Thymus (tissue), 11 donors: ENCODE results near the gene C2orf81. TPM values are rescaled to one million over a fixed set of nuclear protein-coding genes. Genes with fewer than 3 reads are reported as not detected.

Experiments
- DNase-seq, 9 donors: peaks; one replicate each; pipeline ENCODE4 v3.0.0-alpha.2; 2013; ENCODE audit warnings: low spot score in 9 of 9, low read depth in 6 of 9, missing footprints in 1 of 9
- H3K27ac ChIP-seq, 2 donors: one replicate each; pipeline ENCODE4 v1.5.1; 2013; ENCODE audit warnings: control low read depth in 1 of 2, low read depth in 1 of 2, low read length in 1 of 2, mild to moderate bottlenecking in 1 of 2, moderate library complexity in 1 of 2
- H3K27me3 ChIP-seq, 2 donors: one replicate each; pipeline ENCODE4 v1.5.1; 2013; ENCODE audit warnings: low read length in 1 of 2; ENCODE audit not compliant: control insufficient read depth in 2 of 2, insufficient read depth in 1 of 2
- H3K36me3 ChIP-seq, 2 donors: one replicate each; pipeline ENCODE4 v1.5.1; 2013; ENCODE audit warnings: low read length in 1 of 2, mild to moderate bottlenecking in 1 of 2, moderate library complexity in 1 of 2; ENCODE audit not compliant: control insufficient read depth in 2 of 2, insufficient read depth in 2 of 2
- H3K4me1 ChIP-seq, 2 donors: one replicate each; pipeline ENCODE4 v1.5.1; 2013; ENCODE audit warnings: low read length in 2 of 2; ENCODE audit not compliant: control insufficient read depth in 2 of 2, insufficient read depth in 2 of 2
- H3K4me3 ChIP-seq, 2 donors: one replicate each; pipeline ENCODE4 v1.5.1; 2013; ENCODE audit warnings: low read length in 2 of 2, control low read depth in 1 of 2, mild to moderate bottlenecking in 1 of 2
- H3K9me3 ChIP-seq, 2 donors: one replicate each; pipeline ENCODE4 v1.5.1; 2013; ENCODE audit warnings: low read length in 1 of 2, mild to moderate bottlenecking in 1 of 2; ENCODE audit not compliant: control insufficient read depth in 2 of 2, insufficient read depth in 1 of 2
- WGBS: extraction: QIAGEN DNeasy Blood & Tissue Kit; methylation state at CpG from one replicate; pipeline ENCODE4 v1.1.7; 2013; 5-methylcytosine and 5-hydroxymethylcytosine counted together
- polyA plus RNA-seq: library from polyadenylated mRNA; stranded (reverse); fragments of 200-250 nt; gene quantifications from one replicate; pipeline ENCODE4 v1.2.3, GENCODE V29; 2013
- total RNA-seq: library from RNA; stranded (reverse); fragments of 120-200 nt; gene quantifications from one replicate; pipeline ENCODE4 v1.2.4, GENCODE V29; 2013
- donor health status: healthy.

Gene C2orf81
- total and polyA plus RNA-seq, 2 donors, result 0.66 to 5.3 TPM

DNA sequence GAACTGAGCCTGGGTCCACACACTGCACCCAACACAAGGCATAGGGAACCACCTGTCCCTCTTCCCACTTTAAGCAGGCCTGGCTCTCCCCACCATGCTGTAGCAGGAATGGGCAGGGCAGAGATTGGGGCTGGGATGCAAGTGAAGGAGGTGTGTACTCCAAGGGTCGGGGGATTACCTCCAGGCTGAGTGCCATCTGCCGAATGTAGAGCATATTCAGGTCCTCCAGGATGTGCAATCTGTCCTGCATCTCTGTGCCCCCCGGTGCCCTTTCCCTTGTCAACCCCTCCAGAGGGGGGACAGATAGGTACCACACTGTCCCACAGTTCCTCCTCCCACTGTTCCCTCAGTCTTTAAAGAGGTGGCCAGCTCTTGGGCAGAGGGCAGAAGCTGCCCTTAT, 18.0 kb upstream of the C2orf81 start:
- Histone ChIP-seq H3K4me1 (peaks cover 4 to 26% of the 10 kb centered on the region in 2 donors), H3K4me3 (peak overlapping the region in 1 of 2 donors; percentile 45), H3K27me3 (peaks cover 23 to 52% of the 10 kb centered on the region in 2 donors), H3K27ac (no peak overlapping the region), H3K9me3 (peaks cover 0 to 8% of the 10 kb centered on the region in 2 donors), H3K36me3 (no peaks in the 10 kb centered on the region)
- DNase-seq, result no peak
- 53% methylated on average over 3 of the region's 3 CpGs for whole genome bisulfite sequencing

DNA sequence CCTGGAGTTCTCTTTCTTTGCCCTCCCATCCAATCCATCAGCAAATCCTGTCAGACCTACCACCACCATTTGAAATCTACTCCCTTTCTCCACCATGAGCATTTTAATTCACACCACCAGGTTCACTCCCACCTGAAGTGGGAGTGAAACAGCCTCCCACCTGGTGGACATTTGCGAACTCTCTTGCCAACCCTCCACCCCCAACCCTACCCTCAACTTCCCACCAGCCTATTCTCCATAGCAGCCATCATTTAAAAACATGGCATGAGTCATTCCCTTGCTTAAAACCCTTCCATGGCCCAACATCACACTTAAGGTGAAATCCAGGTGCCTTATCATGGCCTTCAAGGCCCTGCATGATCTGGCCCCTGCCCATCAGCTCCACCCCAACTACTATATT, 16.8 kb upstream of the C2orf81 start:
- no peak overlapping the region for H3K27ac ChIP-seq
- 100% methylated on average over 1 of the region's 1 CpG for WGBS
- no peak overlapping the region for H3K4me3 ChIP-seq
- H3K36me3 ChIP-seq, result no peaks in the 10 kb centered on the region
- H3K27me3 ChIP-seq, result peaks cover 19 to 41% of the 10 kb centered on the region in 2 donors
- peaks cover 0 to 8% of the 10 kb centered on the region in 2 donors for H3K9me3 ChIP-seq
- DNase-seq, result no peak
- peaks cover 4 to 26% of the 10 kb centered on the region in 2 donors for H3K4me1 ChIP-seq

DNA sequence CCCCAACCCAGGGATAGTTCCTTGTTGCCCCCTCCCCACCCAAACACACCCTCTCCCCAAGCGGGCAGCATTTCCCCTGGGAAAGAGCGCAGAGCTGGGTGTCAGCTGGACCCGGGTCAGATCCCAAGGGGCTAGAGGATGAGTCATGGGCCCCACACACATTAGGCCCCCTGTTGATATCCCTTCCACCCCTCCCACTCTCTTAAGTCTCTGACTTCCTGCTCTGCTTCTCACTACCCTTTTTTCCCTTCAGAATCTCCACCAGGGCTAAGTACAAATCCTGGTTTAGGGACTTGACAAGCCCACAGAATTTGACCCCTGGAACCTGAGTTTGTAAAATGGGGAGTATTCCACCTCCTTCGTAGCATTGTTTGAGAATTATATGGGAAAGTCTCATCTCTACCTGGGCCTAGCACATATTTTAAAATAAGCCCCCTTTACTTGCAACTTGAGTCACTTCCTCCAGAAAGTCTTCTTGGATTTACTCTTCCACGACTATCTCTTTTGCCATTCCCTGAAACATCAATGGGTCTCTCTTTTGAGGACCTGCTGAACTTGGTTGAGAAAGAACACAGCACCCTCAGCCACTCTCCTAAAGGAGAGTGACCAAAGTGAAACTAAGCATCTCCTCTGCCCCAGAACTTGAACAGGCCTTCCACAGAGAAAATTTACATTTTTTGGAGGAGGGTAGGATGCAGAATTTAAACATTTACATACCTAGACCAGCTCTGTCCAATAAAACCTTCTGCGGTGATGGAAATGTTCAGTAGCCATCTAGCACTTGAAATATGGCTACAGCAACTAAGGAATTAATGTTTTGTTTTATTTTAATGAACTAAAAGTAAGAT, 15.7 kb upstream of the C2orf81 start:
- peaks cover 0 to 5% of the 10 kb centered on the region in 2 donors for H3K9me3 ChIP-seq
- 91% methylated on average over 6 of the region's 6 CpGs for WGBS
- peaks cover 4 to 26% of the 10 kb centered on the region in 2 donors for H3K4me1 ChIP-seq
- H3K36me3 ChIP-seq, result no peaks in the 10 kb centered on the region
- no peak for DNase-seq
- H3K4me3 ChIP-seq, result no peak overlapping the region
- H3K27ac ChIP-seq, result no peak overlapping the region
- H3K27me3 ChIP-seq, result peaks cover 12 to 30% of the 10 kb centered on the region in 2 donors

DNA sequence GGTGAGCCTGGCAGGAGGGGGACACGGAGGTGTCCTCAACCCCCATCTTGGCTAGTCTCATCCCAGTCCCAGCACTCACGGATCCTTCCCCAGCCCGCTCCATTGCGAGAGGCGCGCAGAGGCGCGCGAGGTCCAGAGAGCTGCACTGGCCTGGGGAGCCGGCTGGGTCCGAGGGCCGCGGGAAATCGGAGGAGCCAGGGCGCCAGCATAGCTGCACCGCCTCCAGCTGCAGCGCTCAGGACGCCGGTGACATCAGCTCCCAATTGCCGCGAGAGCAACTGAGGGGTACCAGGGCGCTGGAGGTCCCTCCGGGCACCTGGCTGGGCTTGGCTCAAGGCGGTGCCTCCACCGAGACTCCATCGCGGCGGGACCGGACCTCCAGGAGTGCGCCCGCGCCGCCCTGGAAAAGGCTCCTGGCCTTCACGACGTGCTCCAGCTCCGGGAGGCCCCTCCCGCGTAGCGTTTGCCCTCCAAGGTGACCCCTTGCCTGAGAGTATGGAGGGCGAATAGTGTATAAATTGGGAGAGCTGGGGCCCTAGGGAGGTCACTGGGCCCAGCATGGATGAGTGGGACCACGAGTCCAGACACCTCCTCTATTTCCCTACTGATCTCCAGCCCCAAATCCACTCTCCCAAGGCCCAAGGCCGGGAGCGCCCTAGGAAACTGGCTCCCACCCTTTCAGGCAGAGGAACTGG, 14.8 kb upstream of the C2orf81 start:
- no peak for DNase-seq
- no peaks in the 10 kb centered on the region for H3K36me3 ChIP-seq
- peaks cover 4 to 21% of the 10 kb centered on the region in 2 donors for H3K4me1 ChIP-seq
- H3K9me3 ChIP-seq, result no peaks in the 10 kb centered on the region
- H3K4me3 ChIP-seq, result no peak overlapping the region
- H3K27me3 ChIP-seq, result peaks cover 6 to 22% of the 10 kb centered on the region in 2 donors
- WGBS, result 97% methylated on average over 43 of the region's 43 CpGs
- H3K27ac ChIP-seq, result no peak overlapping the region

DNA sequence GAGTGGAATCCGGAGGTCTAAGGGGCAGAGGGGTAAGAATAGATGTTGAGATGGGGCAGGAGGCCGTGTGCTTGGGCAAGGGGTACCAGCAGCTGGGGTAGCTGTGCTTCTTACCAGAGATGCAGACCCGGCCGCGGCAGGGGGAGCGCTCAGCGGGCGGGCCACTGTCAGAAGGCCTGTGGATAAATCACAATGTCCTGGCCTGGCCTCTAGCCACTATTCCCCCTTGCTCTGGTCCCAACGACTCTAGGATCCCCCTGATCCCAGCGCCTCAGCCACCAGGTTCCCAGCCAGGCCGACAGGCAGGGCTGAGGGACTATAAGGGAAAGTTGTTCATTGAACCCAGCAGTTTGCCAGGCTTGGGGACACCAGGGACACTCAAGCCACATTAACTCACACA, 9.1 kb upstream of the C2orf81 start:
- WGBS, result 92% methylated on average over 11 of the region's 11 CpGs
- H3K36me3 ChIP-seq, result peaks cover 11 to 12% of the 10 kb centered on the region in 2 donors
- DNase-seq, result no peak
- no peak overlapping the region for H3K27ac ChIP-seq
- H3K4me1 ChIP-seq, result no peaks in the 10 kb centered on the region
- no peaks in the 10 kb centered on the region for H3K9me3 ChIP-seq
- H3K4me3 ChIP-seq, result no peak overlapping the region
- H3K27me3 ChIP-seq, result no peaks in the 10 kb centered on the region

DNA sequence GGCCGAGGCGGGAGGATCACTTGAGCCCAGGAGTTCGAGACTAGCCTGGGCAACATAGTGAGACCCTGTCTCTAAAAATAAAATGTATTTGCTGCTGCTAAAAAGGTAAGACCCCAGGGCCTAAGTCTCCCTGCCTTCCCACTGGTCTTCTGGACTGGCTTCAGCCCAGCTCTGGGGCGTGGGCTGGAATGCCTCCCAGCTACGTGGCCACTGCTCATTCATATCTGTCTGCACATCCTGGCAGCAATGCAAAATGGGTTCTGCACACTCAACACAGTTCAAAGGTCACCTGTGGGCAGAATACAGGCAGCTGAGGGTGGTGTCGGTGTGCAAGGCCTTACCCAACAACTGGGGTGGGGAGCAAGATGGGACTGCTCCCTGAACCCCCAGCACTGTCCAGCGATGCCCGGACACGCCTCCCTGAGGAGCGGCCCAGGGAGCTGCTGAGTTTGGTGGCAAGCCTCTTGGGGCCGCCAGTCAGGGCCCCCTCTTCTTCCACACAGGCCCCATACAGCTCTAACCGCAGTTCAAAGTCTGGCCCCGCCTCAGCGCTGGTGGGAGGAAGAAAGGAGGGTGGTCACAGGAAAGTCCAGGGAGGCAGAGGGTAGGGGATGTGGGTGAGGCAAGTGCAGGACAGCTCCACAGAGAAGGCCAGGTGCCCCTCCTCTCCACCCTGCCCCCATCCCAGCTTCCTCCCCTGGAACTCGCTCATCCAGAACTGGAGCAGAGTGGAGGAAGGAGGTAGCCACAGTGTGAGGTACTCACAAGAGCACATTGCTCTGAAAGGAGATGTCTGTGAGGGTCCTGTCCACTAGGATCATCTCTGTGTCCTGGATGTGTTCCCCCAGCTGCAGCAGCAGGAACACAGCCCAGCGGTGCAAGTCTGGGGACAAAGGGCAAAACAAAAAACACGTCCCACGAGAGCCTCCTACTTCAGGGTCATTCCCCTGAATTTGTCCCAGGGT, 8.3 kb upstream of the C2orf81 start:
- 97% methylated on average over 18 of the region's 18 CpGs for WGBS
- no peak for DNase-seq
- no peaks in the 10 kb centered on the region for H3K9me3 ChIP-seq
- no peaks in the 10 kb centered on the region for H3K4me1 ChIP-seq
- no peak overlapping the region for H3K27ac ChIP-seq
- no peaks in the 10 kb centered on the region for H3K27me3 ChIP-seq
- H3K4me3 ChIP-seq, result no peak overlapping the region
- H3K36me3 ChIP-seq, result peaks cover 15 to 18% of the 10 kb centered on the region in 2 donors

DNA sequence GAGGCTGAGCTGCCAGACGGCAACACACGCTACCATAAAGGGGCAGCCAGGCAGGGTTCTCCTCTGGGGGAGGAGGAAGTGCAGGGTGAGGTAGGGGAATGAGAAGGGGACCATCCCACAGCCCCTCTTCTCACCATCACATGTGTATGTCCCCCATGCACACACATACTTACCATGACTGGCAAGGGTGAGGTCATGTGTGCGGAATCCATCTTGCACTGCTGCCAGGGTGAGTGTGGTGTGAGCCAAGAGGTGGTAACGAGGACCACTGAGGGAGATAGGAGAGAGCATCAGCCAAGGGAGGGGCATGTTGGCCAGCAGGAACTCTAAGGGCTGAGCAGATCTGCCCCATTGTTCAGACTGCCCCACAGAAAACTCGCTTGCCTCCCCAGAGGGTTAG, 7.3 kb upstream of the C2orf81 start:
- H3K9me3 ChIP-seq, result no peaks in the 10 kb centered on the region
- H3K4me3 ChIP-seq, result no peak overlapping the region
- no peaks in the 10 kb centered on the region for H3K27me3 ChIP-seq
- H3K27ac ChIP-seq, result no peak overlapping the region
- peaks cover 16 to 24% of the 10 kb centered on the region in 2 donors for H3K36me3 ChIP-seq
- no peak for DNase-seq
- 96% methylated on average over 5 of the region's 5 CpGs for WGBS
- no peaks in the 10 kb centered on the region for H3K4me1 ChIP-seq

DNA sequence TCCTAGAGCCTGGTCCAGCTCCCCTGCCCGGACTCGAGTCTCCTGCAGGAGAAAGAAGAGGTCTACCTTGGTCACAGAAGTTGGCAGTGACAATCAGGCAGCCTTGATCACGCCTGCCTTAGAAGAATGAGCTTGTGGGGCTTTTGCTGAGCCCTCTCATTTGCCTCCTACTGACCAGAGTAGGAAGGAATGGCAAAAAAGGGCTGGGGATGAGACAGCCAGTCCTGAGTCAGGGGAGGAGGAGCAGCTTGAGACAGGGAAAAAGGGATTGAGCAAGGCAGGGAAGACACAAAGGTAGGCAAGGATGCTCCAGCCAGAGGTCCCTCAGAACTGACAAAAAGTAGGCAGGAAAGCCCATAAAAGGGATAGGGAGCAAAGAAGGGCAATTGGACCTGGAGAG, 6.1 kb upstream of the C2orf81 start:
- DNase-seq, result no peak
- no peak overlapping the region for H3K27ac ChIP-seq

More for the DNA sequence above, 6.1 kb upstream of the C2orf81 start:
- peaks cover 16 to 24% of the 10 kb centered on the region in 2 donors for H3K36me3 ChIP-seq
- no peaks in the 10 kb centered on the region for H3K9me3 ChIP-seq
- WGBS, result 92% methylated on average over 3 of the region's 3 CpGs
- no peaks in the 10 kb centered on the region for H3K4me1 ChIP-seq
- no peak overlapping the region for H3K4me3 ChIP-seq
- H3K27me3 ChIP-seq, result no peaks in the 10 kb centered on the region
